ENCODE results near the gene NSUN2.

The NSUN2 gene

GRCh38 chr5:6642655-6643054 is 9.8 kb upstream of the NSUN2 start:
- DNase-seq: no peak

DNA sequence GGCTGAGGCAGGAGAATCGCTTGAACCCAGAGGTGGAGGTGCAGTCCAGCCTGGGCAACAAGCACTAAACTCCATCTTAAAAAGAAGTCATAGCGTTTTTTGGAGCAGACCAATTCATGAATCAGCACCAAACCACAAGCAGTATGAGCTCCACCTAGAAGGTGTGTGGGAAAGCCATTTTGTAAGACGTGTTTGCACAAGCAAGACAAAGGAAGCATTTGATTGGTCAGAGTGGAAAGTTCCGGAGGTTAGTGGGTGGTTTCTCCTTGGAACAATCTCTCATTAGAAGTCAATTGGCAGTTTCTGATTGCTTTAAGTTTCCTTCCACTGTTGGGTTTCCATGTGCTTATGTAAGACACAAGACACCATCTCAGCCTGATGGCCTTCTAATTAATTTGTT is 5.4 kb upstream of the NSUN2 start:
- no peak for DNase-seq

GRCh38 chr5:6637590-6637989 is 4.7 kb upstream of the NSUN2 start:
- no peak for DNase-seq

DNA sequence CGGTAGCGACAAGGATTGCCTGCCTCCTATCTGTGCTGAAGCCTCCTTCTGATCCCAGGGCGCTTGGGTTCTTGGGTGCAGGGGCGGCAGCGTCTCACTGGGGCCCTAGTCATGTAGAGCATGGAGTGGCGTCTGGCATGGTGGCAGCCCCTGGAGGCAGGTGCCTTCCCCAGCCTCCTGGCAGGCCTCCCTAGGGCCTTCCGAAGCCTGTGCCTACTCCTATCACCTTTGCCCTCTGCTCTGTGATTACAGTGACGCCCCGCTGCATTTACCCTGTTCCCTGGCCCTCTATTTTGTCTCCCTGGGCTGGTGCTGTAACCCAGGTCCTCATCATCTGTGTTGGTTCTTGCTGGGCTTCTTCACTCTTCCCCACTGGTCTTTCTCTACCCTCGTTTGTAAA is 4.2 kb upstream of the NSUN2 start:
- no peak for DNase-seq

DNA sequence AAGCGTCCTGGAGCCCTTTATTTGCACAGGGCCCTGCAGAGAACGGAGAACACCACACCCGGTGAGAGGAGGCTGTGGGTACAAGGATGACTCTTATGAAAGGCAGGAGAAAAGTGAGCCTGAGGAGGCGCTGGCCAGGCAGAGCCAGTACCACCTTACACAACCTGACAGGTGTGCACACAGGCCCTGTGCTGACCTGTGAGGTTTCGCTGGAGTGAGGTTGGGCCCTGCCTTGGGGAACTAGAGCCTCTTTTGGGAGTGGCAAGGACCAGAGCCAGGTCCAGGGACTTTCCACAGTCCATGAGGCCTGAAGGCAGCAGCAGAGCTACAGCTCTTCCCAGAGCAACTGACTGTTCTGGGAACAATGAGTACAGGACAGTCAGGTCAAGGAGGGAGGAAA is 3.4 kb upstream of the NSUN2 start:
- no peak for DNase-seq

DNA sequence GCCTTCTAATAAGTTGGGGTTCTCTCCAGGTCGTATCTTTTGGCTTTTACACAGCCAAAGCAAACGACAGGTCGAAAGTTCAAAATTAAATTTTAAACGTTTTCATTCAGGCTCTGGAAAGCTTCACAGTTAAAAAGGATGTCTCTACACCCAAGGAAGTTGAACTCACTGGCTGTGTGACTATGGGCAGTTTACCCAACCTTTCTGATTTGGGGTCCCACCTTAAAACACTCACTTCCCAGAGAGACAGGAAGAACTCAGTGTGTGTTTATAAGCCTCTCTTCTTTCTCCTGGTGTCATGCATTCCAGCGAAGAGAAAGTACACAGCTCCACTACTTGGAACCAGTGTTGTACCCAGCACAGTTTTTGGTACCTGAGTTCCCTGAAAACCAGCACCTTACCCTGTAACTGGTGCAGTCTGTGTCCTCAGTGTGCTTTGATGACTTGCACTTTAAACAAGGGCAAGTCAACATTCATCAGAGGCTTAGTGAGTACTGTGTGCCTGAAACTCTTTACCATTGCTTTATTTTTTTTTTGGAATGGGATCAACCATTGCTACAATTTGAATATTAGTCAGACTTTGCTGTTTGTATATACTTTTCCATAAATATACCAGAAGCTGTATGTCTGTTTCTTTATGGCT is 2.1 kb upstream of the NSUN2 start:
- DNase-seq: no peak

DNA sequence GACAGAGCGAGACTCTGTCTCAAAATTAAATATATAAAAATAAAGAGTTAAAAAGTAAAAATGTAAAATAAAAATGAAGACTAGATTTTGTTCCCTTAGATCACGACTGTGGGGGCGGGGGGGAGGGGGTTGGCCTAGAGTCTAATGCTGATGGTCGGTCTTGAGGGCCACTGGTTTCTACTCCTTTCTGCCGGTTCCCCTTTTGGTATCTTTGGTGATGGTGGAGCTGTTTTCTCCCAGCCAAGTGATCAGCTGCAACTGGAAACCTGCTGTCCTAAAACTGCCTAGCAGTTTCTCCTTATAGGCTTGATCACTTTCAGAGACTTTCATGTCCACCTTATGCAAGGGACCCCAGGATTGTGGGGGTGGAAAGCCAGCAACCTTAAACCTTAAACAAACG is 1.5 kb upstream of the NSUN2 start:
- no peak for DNase-seq

GRCh38 chr5:6633469-6634245 is 813 bp upstream of the NSUN2 start:
- DNase-seq: no peak

DNA sequence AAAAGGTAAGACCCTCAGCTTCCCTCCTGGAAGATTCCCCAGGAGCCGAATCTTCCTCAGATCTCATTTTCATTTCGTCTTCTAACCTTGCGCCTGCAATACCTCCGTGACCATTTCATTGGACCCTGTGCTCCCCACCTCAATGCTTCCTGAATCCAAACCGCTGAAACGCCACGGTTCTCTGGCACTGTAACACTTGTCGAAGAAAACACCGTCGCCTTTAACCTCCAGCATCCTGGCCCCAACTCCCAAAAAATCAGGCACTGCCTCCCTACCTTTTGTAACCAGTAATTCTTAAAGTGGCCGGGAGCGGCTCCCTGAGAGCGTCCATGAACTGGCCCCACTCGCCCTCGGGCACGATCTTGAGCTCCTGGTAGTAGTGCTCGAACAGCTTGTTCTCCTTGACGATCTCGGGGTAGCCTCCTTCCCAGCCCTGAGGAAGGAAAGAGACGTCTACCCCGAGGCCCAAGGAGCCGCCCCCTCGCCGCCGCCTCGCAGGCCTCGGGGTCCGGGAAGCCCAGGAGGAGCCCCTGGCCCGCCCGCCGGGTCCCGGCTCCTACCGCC is 438 bp downstream of the NSUN2 start:
- no peak for DNase-seq

- DNase-seq: no peak
Measured at GRCh38 chr5:6631441-6631840, 1.4 kb downstream of the NSUN2 start.

DNA sequence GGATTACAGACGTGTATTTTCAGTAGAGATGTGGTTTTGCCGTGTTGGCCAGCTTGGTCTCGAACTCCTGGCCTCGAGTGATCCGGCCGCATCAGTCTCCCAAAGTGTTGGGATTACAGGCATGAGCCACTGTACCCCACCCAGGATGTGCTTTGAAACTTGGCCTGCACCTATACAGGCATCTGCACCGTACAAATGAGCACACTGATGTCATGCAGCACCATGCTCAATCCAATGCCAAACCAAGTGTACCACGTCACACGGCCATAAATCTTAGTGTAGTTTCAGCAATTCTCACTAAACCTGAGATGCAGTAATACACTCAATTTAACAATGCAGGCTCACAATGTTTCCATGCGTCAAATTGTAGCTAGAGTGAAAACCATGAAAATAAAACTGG is 6.3 kb downstream of the NSUN2 start:
- no peak for DNase-seq

- no peak for DNase-seq
Measured at GRCh38 chr5:6623941-6624340, 8.9 kb downstream of the NSUN2 start.

- DNase-seq: no peak
Measured at GRCh38 chr5:6623228-6623627, 9.6 kb downstream of the NSUN2 start.

DNA sequence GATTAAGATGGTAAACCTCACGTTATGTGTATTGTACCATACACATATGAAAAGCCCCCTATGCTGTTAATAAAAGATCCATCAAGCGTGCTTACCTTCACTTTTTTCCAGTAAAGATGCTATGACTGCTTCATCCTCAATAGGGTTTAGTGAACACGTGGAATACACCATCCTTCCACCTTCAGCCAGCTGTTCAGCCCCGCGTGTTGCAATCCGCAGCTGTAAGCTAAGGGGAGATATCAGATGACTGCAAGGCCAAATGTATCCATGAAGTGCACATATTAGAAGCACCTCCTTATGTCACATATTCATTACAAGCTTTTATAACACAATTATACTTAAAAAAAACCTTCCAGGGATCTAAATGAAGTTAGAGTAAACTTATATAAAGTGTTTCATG is 16.2 kb downstream of the NSUN2 start:
- DNase-seq: no peak

GRCh38 chr5:6615034-6615815 is 17.6 kb downstream of the NSUN2 start:
- DNase-seq: no peak

- DNase-seq: no peak
Measured at GRCh38 chr5:6611334-6612256, 21.2 kb downstream of the NSUN2 start.

DNA sequence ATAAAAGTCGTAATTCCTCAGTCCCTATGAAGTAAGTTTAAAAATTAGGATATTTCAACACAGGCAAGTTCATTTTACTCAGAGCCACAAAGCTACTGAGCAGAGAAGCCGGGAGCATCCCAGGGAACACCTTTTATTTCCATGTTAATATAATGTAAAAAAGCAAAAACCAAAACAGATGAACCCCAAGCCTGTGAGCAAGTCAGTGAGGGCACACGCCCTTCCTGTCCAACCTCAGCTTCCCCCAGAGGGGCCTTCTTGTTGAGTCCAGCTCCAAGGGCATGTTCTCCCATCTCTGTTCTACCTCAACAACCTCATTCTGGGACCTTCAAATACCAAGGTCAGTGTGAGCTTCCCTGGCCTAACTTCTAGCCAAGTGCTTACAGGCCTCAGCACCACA is 24.8 kb downstream of the NSUN2 start:
- DNase-seq: no peak

- DNase-seq: no peak
Measured at GRCh38 chr5:6607559-6607936, 25.3 kb downstream of the NSUN2 start.

GRCh38 chr5:6606884-6607558 is 25.8 kb downstream of the NSUN2 start:
- DNase-seq: no peak

GRCh38 chr5:6604946-6605345 is 27.9 kb downstream of the NSUN2 start:
- DNase-seq: no peak

- no peak for DNase-seq
Measured at GRCh38 chr5:6604341-6604740, 28.5 kb downstream of the NSUN2 start.

- DNase-seq: no peak
Measured at GRCh38 chr5:6603643-6604042, 29.2 kb downstream of the NSUN2 start.
